Ramos (cell line): Measurements from ENCODE around the gene DRD4.
"Not testable (repeated sequence)": the region's sequence is repeated elsewhere in the genome, so short reads cannot be mapped to it uniquely, and the experiment has no call there.

Experiments
- in situ Hi-C: fragments of 300-500 bp; cut with MboI; formaldehyde crosslinking; loops from one replicate; pipeline ENCODE4 v1.14.3; 2022; ENCODE audit warnings: low sequenced_read_pairs; ENCODE audit not compliant: unreplicated experiment

DRD4 gene

DNA sequence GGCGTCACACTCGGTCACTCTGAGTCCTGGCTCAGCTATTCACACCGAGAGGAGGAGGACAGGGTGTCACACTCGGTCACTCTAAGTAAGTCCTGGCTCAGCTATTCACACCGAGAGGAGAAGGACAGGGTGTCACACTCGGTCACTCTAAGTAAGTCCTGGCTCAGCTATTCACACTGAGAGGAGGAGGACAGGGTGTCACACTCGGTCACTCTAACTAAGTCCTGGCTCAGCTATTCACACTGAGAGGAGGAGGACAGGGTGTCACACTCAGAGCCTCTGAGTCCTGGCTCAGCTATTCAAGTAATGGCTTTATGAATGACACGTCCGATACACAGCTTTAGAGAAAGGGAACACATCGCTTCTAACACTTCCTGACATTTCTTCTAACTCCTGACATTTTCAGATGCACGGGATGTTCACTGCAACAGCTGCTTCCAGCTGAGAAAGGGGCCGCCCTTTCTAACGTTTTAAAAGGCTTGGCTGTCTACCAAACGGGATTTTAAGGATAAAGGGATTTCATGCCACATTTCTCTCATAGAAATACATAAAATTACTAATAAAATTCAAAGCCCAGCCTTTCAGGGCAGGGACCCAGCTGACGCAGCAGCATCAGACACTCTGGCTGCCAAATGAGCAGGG, 28.1 kb downstream of the DRD4 start:
- in situ Hi-C loops, result no loop called here

DNA sequence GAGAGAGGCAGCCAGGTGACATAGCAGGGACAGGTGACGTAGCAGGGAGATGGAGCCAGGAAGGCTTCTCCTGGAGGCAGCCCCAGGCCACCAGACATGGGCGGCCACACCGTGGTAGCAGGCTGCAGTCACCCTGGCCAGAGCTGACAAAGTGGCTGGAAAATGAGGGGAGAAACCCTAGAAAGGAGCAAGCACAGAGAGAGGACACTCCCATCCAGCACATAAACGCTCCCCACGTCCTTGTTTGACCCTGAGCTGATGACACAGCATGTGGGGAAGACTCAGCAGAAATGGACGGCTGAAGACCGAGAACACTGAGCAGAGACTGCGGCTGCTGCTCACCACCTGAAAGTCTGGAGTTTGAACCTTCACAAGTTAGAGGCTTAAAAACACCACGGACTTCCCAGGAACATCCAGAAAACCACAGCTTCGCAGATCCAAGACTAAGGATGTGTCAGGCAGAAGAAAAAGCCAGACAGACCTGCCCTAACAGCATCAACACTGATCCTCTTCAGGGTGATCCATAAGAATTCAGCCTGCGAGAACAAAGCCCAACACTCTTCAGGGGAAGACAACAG, 28.7 kb downstream of the DRD4 start:
- in situ Hi-C loops, result no loop called here

DNA sequence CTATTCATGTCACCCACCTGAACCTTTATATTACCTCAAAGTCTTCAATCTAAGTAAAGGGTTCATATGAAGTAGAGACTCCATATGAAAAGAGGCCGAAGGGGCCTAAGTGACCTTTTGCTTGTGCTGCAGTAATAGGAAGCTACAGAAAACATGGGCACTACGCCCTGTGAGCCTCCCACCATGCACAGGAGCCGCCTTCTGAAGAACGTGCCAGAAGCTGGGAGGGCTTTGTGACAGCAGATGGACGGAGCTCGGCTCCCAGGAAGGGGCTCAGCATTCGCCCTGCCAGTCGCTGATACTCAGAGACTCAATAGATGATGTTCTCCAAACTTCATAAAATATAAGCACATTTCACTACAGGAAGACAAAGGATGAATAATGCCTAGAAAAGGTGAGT, 36.8 kb downstream of the DRD4 start:
- in situ Hi-C loops, result no loop called here

DNA sequence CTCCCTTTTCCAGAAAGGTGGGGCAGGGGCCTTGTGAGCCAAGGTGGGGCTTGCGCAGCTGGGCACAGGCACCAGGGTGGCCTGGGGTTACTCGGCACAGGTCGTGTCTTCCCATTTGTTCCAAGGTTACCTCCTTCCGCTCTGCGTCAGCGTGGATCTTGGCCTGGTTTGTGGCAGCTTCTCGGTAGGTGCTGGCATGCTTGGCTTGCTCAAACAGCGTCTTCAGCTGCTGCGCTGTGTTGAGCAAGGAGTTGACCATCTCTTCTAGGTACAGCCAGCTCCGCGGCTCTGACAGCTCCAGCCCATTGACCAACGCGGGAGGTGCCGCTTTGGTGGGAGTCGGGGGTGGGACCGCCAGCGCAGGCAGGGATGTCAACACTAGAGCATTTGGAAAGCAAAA, 37.3 kb downstream of the DRD4 start:
- in situ Hi-C loops, result no loop called here

DNA sequence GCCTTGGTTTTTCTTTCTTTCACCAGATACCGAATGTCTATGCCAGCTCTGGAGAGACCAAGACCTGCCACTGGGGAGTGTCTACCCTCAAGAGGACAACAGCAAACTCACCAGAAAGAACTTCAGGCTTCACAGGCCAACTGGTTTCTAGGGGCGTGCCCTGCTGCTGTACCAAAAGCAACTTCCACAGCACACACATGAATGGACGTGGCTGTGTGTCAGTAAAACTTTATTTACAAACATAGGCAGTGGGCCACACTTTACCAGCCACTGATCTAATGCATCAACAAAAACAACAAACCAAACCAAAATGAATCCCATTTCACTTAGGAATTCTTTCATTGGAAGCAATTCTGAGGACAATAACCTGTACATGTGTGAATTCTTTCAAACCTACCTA, 41.2 kb downstream of the DRD4 start:
- in situ Hi-C loops, result no loop called here

DNA sequence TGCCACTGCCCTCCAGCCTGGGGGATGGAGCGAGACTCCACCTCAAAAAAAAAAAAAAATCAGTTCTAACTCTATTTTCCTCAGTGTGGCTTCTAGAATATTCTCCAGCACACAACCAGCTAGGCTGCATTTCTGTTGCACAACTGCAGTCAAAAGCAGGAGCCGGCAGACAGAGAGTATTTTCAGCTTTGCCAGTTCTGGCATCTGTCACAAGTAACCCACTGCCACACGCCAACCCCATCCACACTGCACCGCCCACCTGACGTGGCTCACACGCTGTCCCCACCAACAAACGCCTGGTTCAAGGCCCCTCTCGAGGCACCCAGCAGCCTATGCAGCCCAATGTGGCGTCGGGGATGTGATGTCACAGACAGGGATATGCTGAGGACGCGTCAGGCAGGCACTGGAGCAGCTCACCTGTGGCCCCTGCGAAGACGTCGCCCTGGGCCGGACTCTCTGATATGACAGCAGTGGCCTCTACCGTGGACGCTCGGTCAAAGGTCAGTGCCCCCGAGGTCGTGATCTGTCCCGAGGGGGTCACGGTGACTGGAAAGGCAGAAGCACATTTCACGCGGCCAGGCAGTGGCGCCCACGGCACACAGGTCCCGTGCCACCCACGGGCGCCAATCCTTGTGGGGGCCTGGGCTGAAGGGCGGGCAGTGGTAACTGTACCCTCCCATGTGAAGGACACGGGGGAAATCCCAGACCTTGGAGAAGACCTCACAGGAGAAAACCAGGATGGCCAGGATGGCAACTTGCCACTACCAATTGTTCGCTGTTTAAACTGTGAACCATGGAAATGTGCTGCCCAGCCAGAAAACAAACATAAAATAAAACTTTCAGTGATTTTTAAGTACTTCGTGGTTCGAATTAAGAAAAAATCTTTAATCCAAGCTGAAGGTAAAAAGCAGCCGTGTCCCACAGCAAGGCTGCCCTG, 42.5 kb downstream of the DRD4 start:
- in situ Hi-C loops, result no loop called here

DNA sequence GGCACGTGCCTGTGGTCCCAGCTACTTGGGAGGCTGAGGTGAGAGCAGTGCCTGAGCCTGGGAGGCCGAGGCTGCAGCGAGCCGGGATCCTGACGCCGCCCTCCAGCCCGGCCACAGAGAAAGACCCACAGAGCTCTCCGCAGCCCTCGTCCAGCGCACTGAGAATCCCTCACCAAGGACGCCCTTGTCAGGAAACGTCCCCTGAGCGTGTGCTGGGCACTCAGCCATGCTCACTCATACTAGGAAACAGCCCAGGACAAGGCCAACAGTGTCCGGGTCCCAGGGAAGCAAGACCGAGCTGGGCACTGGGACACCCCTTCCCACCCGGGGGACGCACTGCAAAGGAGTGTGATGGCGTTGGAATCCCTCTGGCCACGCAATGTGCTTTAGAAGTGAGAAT, 43.4 kb downstream of the DRD4 start:
- in situ Hi-C loops, result no loop called here

DNA sequence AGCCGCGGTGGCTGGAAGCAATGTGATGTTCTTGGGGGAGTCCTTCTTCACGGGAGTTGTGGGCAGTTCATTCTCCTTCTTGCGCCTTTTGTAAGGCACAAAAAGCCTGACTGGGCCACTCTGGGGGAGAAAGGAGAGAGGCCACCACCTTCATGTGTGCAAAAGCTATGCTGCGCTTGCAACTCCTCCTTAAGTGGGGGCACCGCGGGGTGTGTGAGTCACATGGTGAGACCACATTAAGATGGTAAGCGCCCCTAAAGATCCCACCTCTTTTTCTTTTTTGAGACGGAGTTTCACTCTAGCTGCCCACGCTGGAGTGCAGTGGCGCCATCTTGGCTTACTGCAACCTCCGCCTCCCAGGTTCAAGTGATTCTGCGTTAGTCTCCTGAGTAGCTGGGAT, 43.9 kb downstream of the DRD4 start:
- in situ Hi-C loops, result no loop called here

DNA sequence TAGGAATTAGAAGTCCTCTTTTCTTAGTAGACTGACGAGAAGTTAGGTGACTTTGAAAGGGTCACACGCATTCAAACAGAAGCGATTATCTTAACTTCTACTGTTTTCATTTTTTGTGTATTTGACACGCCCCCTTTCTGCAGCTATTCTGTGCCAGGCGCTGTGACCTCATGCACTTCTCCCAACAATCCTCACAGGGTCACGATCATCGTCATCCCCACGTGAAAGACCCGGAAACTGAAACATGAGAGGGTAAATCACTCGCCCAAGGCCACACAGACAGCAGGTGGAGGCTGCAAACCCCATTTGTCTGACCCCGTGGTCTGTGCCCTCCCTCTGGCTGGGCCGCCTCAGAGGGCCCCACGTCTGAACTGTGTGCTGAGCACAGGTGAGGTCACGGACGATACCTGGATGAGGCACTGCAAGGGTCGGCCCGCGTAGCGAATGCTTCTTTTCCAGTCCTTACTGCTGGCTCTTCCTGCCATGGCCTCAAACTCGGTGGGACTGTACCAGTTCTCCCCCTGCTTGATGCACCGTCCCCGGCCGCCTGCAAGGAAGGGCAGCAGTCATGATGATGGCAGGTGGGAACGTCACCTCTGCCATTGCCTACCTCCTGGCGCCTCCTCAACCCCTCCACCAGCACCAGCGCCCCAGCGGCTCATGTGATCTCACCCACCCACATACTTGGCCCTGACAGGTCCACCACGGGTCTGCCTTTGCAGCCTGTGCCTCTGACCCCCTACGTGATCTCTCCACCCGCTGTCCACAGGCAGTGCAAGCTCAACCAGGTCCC, 49.6 kb downstream of the DRD4 start:
- in situ Hi-C loops, result no loop called here

DNA sequence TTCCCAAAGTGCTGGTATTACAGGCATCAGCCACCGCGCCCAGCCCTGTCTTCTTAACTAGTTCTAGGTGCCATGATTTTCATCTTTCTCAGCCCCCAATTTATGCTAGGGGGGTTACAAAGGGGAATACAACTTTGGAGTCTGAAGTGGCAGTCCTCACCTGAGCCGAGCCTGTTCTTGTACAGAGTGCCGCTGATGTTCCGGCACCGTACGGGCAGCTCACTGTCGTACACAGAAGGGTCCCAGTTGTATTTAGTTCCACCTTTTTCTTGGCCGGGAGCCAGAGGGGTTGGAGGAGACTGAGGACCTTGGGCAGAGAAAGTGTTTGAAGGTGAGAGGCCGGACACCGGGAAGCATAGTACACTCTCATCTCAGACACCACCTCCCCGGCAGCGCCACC, 50.7 kb downstream of the DRD4 start:
- in situ Hi-C loops, result no loop called here

DNA sequence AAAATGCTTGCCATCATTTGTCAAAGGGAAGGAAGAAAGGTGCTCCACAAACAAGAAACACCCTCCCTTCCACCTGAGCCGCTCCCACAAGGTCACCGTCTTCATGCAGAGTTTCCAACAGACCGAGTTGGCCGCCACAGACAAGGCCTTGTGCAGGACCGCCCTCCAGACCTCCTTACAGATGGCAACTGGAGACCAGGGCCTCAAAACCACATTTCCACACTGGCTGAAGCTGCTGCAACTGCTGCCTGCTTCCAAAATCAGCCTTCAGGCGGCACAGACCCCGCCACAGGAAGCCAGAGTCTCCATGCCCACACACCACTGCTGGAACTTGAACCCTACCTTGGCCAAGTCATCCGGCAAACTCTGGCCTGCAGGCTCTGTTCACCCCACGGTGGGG, 51.6 kb downstream of the DRD4 start:
- in situ Hi-C loops, result no loop called here

DNA sequence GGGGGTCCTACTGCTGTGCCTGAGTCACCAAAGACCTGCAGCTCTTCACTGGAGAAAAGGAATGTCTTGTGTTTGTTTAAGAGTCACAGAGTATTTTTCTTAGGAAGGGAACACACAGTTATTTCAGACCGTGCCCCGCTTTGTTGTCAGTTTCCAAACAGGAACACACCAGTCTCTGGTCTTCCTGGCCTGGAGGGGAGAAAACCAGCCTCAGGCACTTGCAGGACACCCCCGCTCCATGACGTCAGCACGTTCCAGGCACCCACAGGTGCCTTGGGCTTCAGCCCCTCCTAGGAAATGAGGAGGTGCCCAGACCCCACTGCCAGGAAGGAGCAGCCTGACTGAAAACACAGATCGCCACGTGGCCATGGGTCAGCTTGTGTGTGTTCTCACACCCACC, 52.6 kb downstream of the DRD4 start:
- in situ Hi-C loops, result no loop called here

DNA sequence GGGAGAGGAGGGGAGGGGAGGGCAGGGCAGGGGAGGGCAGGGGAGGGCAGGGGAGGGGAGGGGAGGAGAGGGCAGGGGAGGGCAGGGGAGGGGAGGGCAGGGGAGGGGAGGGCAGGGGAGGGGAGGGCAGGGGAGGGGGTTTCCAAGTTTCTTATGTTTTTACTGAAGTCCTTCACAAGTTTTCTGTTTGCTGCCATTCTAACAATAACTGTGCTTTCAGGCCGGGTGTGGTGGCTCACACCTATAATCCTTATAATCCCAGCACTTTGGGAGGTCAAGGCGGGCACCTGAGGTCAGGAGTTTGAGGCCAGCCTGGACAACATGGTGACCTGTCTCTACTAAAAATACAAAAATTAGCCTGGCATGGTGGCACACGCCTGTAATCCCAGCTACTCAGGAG, 53.2 kb downstream of the DRD4 start:
- in situ Hi-C loops, result not testable (repeated sequence)
